Neural cell (in vitro differentiated cells): ENCODE results near the gene TXNL4A.
"Not testable (repeated sequence)": the region's sequence is repeated elsewhere in the genome, so short reads cannot be mapped to it uniquely, and the experiment has no call there.

Experiments used
- CTCF ChIP-seq: fragments of 450-650 bp; IDR thresholded peaks from 2 replicates; pipeline ENCODE4 v1.5.1; 2014; ENCODE audit warnings: antibody characterized with exemption, mild to moderate bottlenecking, moderate library complexity; ENCODE audit not compliant: poor library complexity, severe bottlenecking
- EZH2 ChIP-seq: fragments of 200-600, 300-800 bp; shearing (Covaris generic), sonication (generic); IDR thresholded peaks from 2 replicates; pipeline ENCODE4 v1.6.1; 2014; ENCODE audit warnings: antibody characterized with exemption, low read length, borderline replicate concordance, mild to moderate bottlenecking; ENCODE audit not compliant: insufficient read depth, poor library complexity, severe bottlenecking

GRCh38 chr18:79999701-80000100 is 11.3 kb upstream of the TXNL4A start:
- TF ChIP-seq CTCF, EZH2: not testable (repeated sequence)
